ENCODE results near the gene SPAG8. TPM values are rescaled to one million over a fixed set of nuclear protein-coding genes. Genes with fewer than 3 reads are reported as not detected.

The SPAG8 gene
- total and polyA plus RNA-seq, 9 of the 15 experiments (the other 6 are each of a cell fraction or from before 2014, with no cell fraction given) = 0.03 to 0.47 (median 0.21) TPM

- TF ChIP-seq RNF219 (CRISPR knock-in tag; IDR thresholded peaks at IDR 0.05) (no peak), CREB1 (IDR thresholded peaks at IDR 0.05) (peak; percentile 80), CREB1 (CRISPR knock-in tag; IDR thresholded peaks at IDR 0.05) (no peak), ZNF695 (CRISPR knock-in tag; IDR thresholded peaks at IDR 0.05) (no peak), CEBPG (CRISPR knock-in tag; IDR thresholded peaks at IDR 0.05) (no peak), CEBPG (tag; conservative IDR thresholded peaks at IDR 0.05 in 1 of 2, IDR thresholded peaks at IDR 0.05 in 1 of 2) (no peak)
Observed at GRCh38 chr9:35829084-35829763, 17.2 kb upstream of the SPAG8 start, which contains the start of gene TMEM8B (continued).

- Histone ChIP-seq H3K4me3 (peak within 1 kb of the TSS; percentile 59), H3K9ac (ENCODE audit: insufficient read depth in 1 of 2, low read depth in 2 of 2, low read length in 2 of 2) (peak within 1 kb of the TSS; percentile 59 to 91), H3K9me3 (replicated peaks; ENCODE audit: control insufficient read depth, insufficient read depth, low read depth, low read length) (no peaks in the 10 kb centered on the region), H3K79me2 (ENCODE audit: control insufficient read depth, insufficient read depth, low read length) (no peaks in the 10 kb centered on the region), H3K27ac (ENCODE audit: extremely low read depth, low read depth, low read length) (peak within 1 kb of the TSS; percentile 59), H3K36me3 (ENCODE audit: control insufficient read depth, insufficient read depth, low read length) (no peaks in the 10 kb centered on the region), H4K20me1 (replicated peaks; ENCODE audit: control insufficient read depth, insufficient read depth, low read length) (no peaks in the 10 kb centered on the region), H3K9me1 (ENCODE audit: control insufficient read depth, insufficient read depth, low read length) (no peaks in the 10 kb centered on the region), H3K4me1 (replicated peaks in 1 of 2; ENCODE audit: control insufficient read depth in 2 of 2, insufficient read depth in 2 of 2, low read length in 2 of 2) (peaks cover 0 to 12% of the 10 kb centered on the region in 2 experiments; a peak in 3 of 5 replicates), H3K27me3 (ENCODE audit: control insufficient read depth in 2 of 2, insufficient read depth in 2 of 2, low read length in 2 of 2) (no peaks in the 10 kb centered on the region), H3K4me2 (ENCODE audit: insufficient read depth, low read length) (peak within 1 kb of the TSS; percentile 86), H2AFZ (ENCODE audit: low read depth, low read length) (peak within 1 kb of the TSS; percentile 99)
- ChIA-PET CTCF (ENCODE audit: low intra/inter-chr PET ratio) (no interaction called here), POLR2A (interaction anchor here (1.1 kb wide), 1 partner anchor 9 kb away, joined by 4 read pairs; no protein-coding TSS in a partner anchor)
- intact Hi-C loops (cut with micrococcal nuclease) (no loop called here), in situ Hi-C loops (cut with MboI) (no loop called here)
- ATAC-seq (peak; percentile 7; the same call in 2 of the 3 replicates), DNase-seq (ENCODE audit: extremely low read depth in 1 of 4, low spot score in 3 of 4) (peak in 1 of 4 experiments; percentile 11), FAIRE-seq (no peak)
- BruUV-seq (replicated peaks) = no TSS peak
- 14% methylated on average over 17 of the region's 21 CpGs for WGBS (ENCODE audit: insufficient coverage, low coverage, missing lambda C conversion rate)
- no peak for TF ChIP-seq E2F1 (CRISPR knock-in tag; IDR thresholded peaks at IDR 0.05)
- TF ChIP-seq HINFP (tag; conservative IDR thresholded peaks at IDR 0.05; ENCODE audit: low read depth) = no peak
- TF ChIP-seq ZNF217 (CRISPR knock-in tag; IDR thresholded peaks at IDR 0.05) = no peak
- TF ChIP-seq ZNF79 (CRISPR knock-in tag; IDR thresholded peaks at IDR 0.05; ENCODE audit: low read depth) = no peak
- TF ChIP-seq ZNF239 (CRISPR knock-in tag; IDR thresholded peaks at IDR 0.05) = no peak
- no peak for TF ChIP-seq ZNF778 (CRISPR knock-in tag; IDR thresholded peaks at IDR 0.05)
Observed at GRCh38 chr9:35828716-35829083, 16.6 kb upstream of the SPAG8 start, which contains the start of gene FAM221B. TSS of gene FAM221B (minus strand) at chr9:35828732. CDS start at chr9:35826161, 2,571 bp downstream.

Data from K562 (cell line).